K562 (cell line): Measurements from ENCODE around the gene BRSK1. TPM values are rescaled to one million over a fixed set of nuclear protein-coding genes. Genes with fewer than 3 reads are reported as not detected.

Experiments
- CHD2 ChIP-seq: IDR thresholded peaks from 2 replicates; pipeline ENCODE4 v1.6.1; 2011; ENCODE audit warnings: low read depth, low read length
- CREM ChIP-seq: IDR thresholded peaks from 2 replicates; pipeline ENCODE4 v1.6.1; 2014; ENCODE audit warnings: antibody characterized with exemption, low read depth
- DPF2 ChIP-seq: fragments of 450-650 bp; IDR thresholded peaks from 2 replicates; pipeline ENCODE4 v1.6.1; 2016
- ELF1 ChIP-seq: fragments of 200-800 bp; sonication (Bioruptor generic); IDR thresholded peaks from 2 replicates; pipeline ENCODE4 v1.6.1; 2016; ENCODE audit warnings: missing genetic modification characterization, missing compliant biosample characterization
- HSF4 ChIP-seq: fragments of 250-450 bp; sonication (Bioruptor Pico); IDR thresholded peaks from 2 replicates; pipeline ENCODE4 v2.1.2; 2022; ENCODE audit warnings: mild to moderate bottlenecking, moderate library complexity, borderline replicate concordance
- MBD2 ChIP-seq: sonication (generic); IDR thresholded peaks from 2 replicates; pipeline ENCODE4 v1.6.1; 2016; ENCODE audit warnings: low read depth, borderline replicate concordance
- MEIS2 ChIP-seq: fragments of 450-650 bp; IDR thresholded peaks from 2 replicates; pipeline ENCODE4 v1.6.1; 2014; ENCODE audit warnings: mild to moderate bottlenecking; ENCODE audit not compliant: partially characterized antibody
- MXI1 ChIP-seq: IDR thresholded peaks from 2 replicates; pipeline ENCODE4 v1.6.1; 2011; ENCODE audit warnings: low read depth, mild to moderate bottlenecking, improper control_type of control experiment, low read length
- NR2C1 ChIP-seq, 2 experiments: fragments of 450-650 bp; IDR thresholded peaks; 2 replicates each; pipeline ENCODE4 v1.6.1; 2017; ENCODE audit warnings: mild to moderate bottlenecking in 2 of 2, antibody characterized with exemption in 1 of 2, inconsistent platforms in 1 of 2, missing compliant biosample characterization in 1 of 2, missing genetic modification characterization in 1 of 2
- NR2C2 ChIP-seq, 2 experiments: fragments of 200-800 bp in 1 of 2; sonication (Bioruptor generic) in 1 of 2; sonication (generic) in 1 of 2; formaldehyde crosslinking in 1 of 2; IDR thresholded peaks; 2 replicates each; pipeline versions ENCODE4 v1.6.1 to v1.8.0; 2016 to 2022; ENCODE audit warnings: mild to moderate bottlenecking in 1 of 2, missing compliant biosample characterization in 1 of 2, missing genetic modification characterization in 1 of 2, missing genetic modification reagents in 1 of 2
- POLR3A ChIP-seq: IDR thresholded peaks from 2 replicates; pipeline ENCODE4 v1.6.1; 2011; ENCODE audit warnings: borderline replicate concordance, mild to moderate bottlenecking, moderate library complexity; ENCODE audit not compliant: insufficient read length, insufficient read depth; ENCODE audit errors: extremely low read depth
- THRAP3 ChIP-seq: fragments of 450-650 bp; IDR thresholded peaks from 2 replicates; pipeline ENCODE4 v1.6.1; 2016; ENCODE audit warnings: mild to moderate bottlenecking, inconsistent platforms, borderline replicate concordance
- ZNF12 ChIP-seq: sonication (generic); formaldehyde crosslinking; IDR thresholded peaks from 2 replicates; pipeline ENCODE4 v1.4.0; 2020; ENCODE audit warnings: mild to moderate bottlenecking, missing genetic modification reagents
- ZNF212 ChIP-seq: fragments of 450-650 bp; formaldehyde crosslinking; IDR thresholded peaks from 2 replicates; pipeline ENCODE4 v1.4.0; 2020; ENCODE audit warnings: mild to moderate bottlenecking
- ZNF274 ChIP-seq: IDR thresholded peaks from 2 replicates; pipeline ENCODE4 v1.6.1; 2011; ENCODE audit warnings: low read depth, mild to moderate bottlenecking, low read length, moderate library complexity, borderline replicate concordance
- ZNF551 ChIP-seq: fragments of 250-450 bp; sonication (Bioruptor Pico); IDR thresholded peaks from 2 replicates; pipeline ENCODE4 v1.5.0; 2021; ENCODE audit warnings: mild to moderate bottlenecking, moderate library complexity
- ZNF778 ChIP-seq: fragments of 450-650 bp; formaldehyde crosslinking; IDR thresholded peaks from 2 replicates; pipeline ENCODE4 v1.4.0; 2020; ENCODE audit warnings: mild to moderate bottlenecking, moderate library complexity
- ZNF830 ChIP-seq: fragments of 250-450 bp; sonication (Bioruptor Pico); IDR thresholded peaks from 2 replicates; pipeline ENCODE4 v1.5.0; 2021; ENCODE audit warnings: mild to moderate bottlenecking
- polyA plus RNA-seq, 8 experiments: library from polyadenylated mRNA; depleted of rRNA in 4 of 8; stranded (reverse) in 5 of 8; unstranded in 3 of 8; fragments of >200 nt; fragmentation: Nextera tagmentation in 2 of 8; fragmentation: Illumina TruSeq in 1 of 8; extraction: Ambion mirVana in 2 of 8; extraction: Trizol in 1 of 8; gene quantifications; 2 replicates each; pipeline versions ENCODE4 v1.2.1 to v1.2.3, GENCODE V29; 2011 to 2014; ENCODE audit warnings: inconsistent platforms in 1 of 8, missing spikeins in 1 of 8
- total RNA-seq, 7 experiments: library from RNA; depleted of rRNA in 6 of 7; stranded (reverse); fragments of >200 nt in 6 of 7; fragmentation: Illumina TruSeq in 2 of 7; extraction: Trizol in 2 of 7; gene quantifications; 2 replicates each; pipeline versions ENCODE4 v1.2.1 to v1.2.3, GENCODE V29; 2011 to 2021; ENCODE audit warnings: low replicate concordance in 1 of 7
- TF ChIP-seq, protein P1 (sequence below): fragments of 450-650 bp; IDR thresholded peaks from 2 replicates; pipeline ENCODE4 v1.7.0; 2016; ENCODE audit warnings: borderline replicate concordance
- TF ChIP-seq, protein P2 (sequence below): fragments of 250-450 bp; sonication (Bioruptor Pico); IDR thresholded peaks from 2 replicates; pipeline ENCODE4 v1.5.0; 2021; ENCODE audit warnings: mild to moderate bottlenecking, moderate library complexity

Gene BRSK1
- total and polyA plus RNA-seq, 9 of the 15 experiments (the other 6 are each of a cell fraction or from before 2014, with no cell fraction given), result 1.7 to 9.3 (median 3.8) TPM; not detected in 2

DNA sequence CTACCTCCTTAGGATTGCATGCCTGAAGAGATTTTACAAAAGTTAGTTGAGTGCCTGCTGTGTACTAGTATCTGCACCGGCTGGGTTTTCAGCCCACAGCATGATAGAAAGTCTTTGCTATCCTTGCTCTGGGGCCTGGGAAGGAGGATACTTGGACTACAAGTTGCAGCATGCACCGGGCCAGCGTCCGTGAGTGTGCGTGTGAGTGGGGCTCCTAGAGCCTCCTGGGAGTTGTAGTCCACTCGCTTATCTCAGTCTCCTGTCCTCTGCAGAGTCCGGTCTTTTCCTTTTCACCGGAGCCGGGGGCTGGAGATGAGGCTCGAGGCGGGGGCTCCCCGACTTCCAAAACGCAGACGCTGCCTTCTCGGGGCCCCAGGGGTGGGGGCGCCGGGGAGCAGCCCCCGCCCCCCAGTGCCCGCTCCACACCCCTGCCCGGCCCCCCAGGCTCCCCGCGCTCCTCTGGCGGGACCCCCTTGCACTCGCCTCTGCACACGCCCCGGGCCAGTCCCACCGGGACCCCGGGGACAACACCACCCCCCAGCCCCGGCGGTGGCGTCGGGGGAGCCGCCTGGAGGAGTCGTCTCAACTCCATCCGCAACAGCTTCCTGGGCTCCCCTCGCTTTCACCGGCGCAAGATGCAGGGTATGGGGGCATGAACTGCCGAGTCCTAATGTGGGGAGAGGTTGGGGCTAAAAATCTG lies 20.6 kb downstream of the BRSK1 start (continued):
- TF ChIP-seq ZNF12 (CRISPR knock-in tag), result no peak
- TF ChIP-seq ZNF778 (CRISPR knock-in tag), result no peak
- TF ChIP-seq, protein P1, sequence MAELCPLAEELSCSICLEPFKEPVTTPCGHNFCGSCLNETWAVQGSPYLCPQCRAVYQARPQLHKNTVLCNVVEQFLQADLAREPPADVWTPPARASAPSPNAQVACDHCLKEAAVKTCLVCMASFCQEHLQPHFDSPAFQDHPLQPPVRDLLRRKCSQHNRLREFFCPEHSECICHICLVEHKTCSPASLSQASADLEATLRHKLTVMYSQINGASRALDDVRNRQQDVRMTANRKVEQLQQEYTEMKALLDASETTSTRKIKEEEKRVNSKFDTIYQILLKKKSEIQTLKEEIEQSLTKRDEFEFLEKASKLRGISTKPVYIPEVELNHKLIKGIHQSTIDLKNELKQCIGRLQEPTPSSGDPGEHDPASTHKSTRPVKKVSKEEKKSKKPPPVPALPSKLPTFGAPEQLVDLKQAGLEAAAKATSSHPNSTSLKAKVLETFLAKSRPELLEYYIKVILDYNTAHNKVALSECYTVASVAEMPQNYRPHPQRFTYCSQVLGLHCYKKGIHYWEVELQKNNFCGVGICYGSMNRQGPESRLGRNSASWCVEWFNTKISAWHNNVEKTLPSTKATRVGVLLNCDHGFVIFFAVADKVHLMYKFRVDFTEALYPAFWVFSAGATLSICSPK, result no peak
- peak; percentile 78 for TF ChIP-seq MBD2
- no peak for TF ChIP-seq ZNF274
- TF ChIP-seq, protein P2, sequence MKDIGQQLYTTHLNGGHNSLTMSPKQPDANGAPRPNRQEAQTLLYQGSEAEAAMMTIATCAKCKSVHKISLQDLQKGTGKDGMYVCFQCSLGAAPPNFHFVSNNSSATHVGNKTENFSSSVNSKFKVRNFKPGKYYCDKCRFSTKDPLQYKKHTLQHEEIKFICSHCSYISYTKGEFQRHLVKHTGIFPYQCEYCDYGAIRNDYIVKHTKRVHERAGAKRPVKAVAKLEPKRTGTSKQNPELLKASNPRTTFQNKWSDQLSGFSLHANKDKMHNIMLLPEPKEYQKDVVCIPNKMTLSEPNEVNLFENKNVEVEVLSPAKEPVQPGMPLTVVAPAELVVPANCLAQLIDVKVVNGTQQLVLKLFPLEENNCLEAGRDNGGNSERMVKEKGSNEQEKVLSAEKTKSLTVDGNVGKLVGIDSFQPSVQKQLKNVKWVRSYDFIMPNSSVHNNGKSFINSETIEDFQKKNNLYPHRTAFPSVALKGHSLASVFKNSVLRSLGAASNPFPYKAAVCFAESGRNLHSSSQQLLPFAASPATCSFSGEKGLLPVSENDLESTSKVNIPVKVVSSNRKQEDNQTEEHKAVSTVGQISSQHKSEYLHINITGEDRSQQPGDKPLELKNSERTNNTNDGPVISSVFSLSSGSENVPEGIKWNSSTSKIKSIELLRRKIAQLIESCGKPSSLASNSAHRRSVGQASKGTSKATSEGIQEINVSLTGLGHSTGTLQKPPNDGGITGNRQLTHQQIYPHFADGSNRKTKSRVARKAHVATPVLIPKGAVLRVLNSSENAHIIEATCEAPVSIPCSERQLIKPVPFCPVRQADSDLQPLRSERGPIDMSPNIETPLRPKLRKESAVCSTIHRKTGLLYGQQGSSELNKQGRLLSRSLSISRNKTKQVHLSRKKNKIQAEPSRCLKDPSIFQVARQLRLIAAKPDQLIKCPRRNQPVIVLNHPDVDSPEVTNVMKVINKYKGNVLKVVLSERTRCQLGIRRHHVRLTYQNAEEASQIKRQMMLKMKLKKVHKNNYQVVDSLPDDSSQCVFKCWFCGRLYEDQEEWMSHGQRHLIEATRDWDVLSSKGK (CRISPR knock-in tag), result no peak
- TF ChIP-seq ZNF551 (CRISPR knock-in tag), result no peak
- TF ChIP-seq THRAP3, result no peak
- TF ChIP-seq CREM, result peak; percentile 90
- no peak for TF ChIP-seq ZNF830
- no peak for TF ChIP-seq POLR3A
- TF ChIP-seq CHD2, result peak; percentile 24; the same call in 1 of the 2 replicates
- TF ChIP-seq NR2C1 (IDR thresholded peaks at IDR 0.05), result no peak
- peak; percentile 27; the same call in 1 of the 2 replicates for TF ChIP-seq NR2C1 (tag; IDR thresholded peaks at IDR 0.05)
- TF ChIP-seq MEIS2, result no peak
- no peak for TF ChIP-seq HSF4 (CRISPR knock-in tag)
- TF ChIP-seq NR2C2 (CRISPR knock-in tag; IDR thresholded peaks at IDR 0.05), result no peak
- no peak for TF ChIP-seq NR2C2 (tag; IDR thresholded peaks at IDR 0.05)
- no peak for TF ChIP-seq ZNF212 (CRISPR knock-in tag)
- TF ChIP-seq DPF2, result no peak
- TF ChIP-seq MXI1, result no peak
- TF ChIP-seq ELF1 (tag), result no peak
